OCI-M2 (cell line): ENCODE results near the gene CASK.
"Not testable (repeated sequence)": the region's sequence is repeated elsewhere in the genome, so short reads cannot be mapped to it uniquely, and the experiment has no call there.

Experiments used
- DNase-seq: peaks from one replicate; lab custom pipeline; 2025; ENCODE audit not compliant: unreplicated experiment; lab: John Stamatoyannopoulos, UW

CASK gene

DNA sequence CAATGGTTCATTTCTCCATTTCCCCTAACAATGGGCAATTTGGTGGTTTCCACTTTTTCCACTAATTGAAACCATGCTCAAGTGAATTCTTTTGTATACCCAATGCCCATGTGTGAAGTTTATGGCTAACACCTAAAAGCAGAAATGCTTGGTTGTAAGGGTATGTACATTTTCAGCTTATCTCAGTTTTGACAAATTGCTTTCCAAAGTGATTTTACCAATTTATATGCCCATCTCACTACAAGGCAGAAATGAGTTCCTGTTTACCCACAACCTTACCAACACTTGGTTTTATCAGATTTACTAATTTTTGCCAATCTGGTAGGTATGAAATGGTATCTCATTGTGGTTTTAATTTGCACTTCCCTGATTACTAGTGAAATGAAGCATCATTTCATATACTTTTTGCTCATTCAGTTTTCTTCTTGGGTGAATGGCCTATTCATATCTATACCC lies 219.8 kb downstream of the CASK start:
- DNase-seq: no peak

GRCh38 chrX:41695426-41695825 lies 227.9 kb downstream of the CASK start:
- no peak for DNase-seq

DNA sequence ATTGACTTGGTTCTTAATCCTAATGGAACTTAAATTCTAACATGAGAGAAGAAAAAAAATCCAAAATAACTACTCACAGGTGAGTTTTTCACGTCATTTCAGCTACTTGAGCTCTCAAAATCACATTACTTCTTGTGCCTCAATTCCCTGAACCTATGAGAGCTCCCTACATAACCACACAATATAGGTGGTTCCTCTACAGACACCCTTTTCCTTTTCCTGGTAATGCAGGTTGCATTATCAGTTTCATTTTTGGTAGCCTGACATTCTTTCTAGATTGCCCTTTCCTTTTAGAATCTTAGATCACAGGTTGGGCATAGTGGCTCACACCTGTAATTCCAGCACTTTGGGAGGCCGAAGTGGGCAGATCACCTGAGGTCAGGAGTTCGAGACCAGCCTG lies 230.3 kb downstream of the CASK start:
- no peak for DNase-seq

GRCh38 chrX:41692162-41692749 lies 231.1 kb downstream of the CASK start:
- DNase-seq: no peak

GRCh38 chrX:41689711-41690110 lies 233.6 kb downstream of the CASK start:
- DNase-seq: no peak

DNA sequence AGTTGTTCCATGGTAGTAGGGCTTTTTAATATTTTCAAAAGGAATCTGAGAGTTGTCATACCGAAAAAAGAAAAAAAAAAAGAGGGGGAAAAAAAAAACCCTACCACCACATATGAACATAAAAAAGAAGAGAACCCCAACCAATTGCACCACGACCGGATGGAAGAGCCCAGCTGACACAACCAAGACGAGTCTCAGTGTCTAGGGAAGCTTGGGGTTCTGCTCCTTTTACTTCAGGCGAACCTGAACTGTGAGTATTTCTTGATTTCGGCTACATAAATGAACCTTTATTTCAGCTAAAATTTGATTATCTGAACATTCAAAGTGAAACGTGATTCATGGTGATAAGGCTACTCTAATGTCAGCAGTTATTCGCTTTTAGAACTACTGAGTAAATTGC lies 234.5 kb downstream of the CASK start, which contains the start of gene GPR34:
Gene GPR34, plus strand, starts transcription at position 139 of the 400 bp plus-strand sequence. CDS start 6,661 bp downstream, outside the sequence.
- DNase-seq: no peak

- no peak for DNase-seq
Observed at GRCh38 chrX:41688156-41688555, 235.2 kb downstream of the CASK start.

GRCh38 chrX:41686788-41687187 lies 236.6 kb downstream of the CASK start:
- DNase-seq: no peak

- no peak for DNase-seq
Observed at GRCh38 chrX:41684940-41685339, 238.4 kb downstream of the CASK start.

DNA sequence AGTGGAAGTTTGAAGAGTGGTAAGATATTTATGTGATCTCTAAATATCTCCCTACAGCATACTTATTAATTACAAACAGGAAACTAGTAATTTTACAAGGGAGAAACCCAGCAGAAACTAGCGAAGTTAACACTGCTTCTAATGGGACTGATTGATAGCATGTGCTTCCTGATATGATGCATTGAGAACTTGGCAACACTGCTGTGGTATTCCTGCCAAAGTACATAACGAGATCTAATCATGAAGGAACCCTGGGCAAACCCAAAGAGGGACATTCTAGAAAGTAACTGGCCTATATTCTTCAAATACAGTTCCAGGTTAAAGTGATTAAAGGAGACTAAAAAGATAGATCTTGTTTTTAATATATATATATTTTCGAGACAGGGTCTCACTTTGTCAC lies 239.2 kb downstream of the CASK start:
- no peak for DNase-seq

- DNase-seq: no peak
Observed at GRCh38 chrX:41677183-41678060, 245.9 kb downstream of the CASK start.

- not testable (repeated sequence) for DNase-seq
Observed at GRCh38 chrX:41676361-41676760, 247.0 kb downstream of the CASK start.

DNA sequence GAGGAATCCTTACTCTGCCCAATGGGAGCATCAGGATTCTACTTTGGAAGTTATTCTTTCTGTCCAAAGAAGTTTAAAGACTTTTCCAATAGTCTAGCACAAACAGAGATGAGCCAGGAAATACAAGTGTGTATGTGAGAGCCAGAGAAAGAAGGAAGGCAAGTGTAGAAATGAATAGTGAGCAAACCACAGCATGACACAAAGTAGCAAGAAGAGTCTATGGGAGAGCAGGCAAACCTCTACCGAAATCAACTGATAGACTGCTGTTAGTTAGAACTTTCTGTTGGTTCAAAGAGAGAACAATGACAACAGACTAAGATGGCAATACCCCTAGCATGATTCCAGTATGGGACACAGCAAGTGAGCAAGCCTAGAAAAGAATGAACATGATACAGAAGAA lies 250.7 kb downstream of the CASK start:
- DNase-seq: no peak

GRCh38 chrX:41671082-41671481 lies 252.3 kb downstream of the CASK start:
- no peak for DNase-seq

GRCh38 chrX:41670112-41670511 lies 253.2 kb downstream of the CASK start:
- no peak for DNase-seq

DNA sequence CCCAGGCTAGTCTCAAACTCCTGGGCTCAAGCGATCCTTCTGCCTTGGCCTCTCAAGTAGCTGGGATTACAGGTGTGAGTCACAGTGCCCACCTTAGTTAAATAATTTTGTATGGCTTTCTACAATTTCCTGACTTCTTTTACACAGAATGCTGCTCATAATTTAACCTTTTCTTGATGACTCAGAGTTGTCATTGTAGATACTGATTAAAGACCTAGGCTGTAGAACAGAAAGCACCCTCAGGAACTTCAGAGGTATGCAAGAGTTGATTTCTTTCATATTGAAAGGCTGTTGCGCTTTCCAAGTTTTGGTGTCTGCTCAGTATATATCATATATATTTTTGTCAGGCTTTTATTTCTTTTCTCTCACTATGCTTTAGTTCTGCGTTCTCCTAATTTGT lies 255.7 kb downstream of the CASK start:
- no peak for DNase-seq

DNA sequence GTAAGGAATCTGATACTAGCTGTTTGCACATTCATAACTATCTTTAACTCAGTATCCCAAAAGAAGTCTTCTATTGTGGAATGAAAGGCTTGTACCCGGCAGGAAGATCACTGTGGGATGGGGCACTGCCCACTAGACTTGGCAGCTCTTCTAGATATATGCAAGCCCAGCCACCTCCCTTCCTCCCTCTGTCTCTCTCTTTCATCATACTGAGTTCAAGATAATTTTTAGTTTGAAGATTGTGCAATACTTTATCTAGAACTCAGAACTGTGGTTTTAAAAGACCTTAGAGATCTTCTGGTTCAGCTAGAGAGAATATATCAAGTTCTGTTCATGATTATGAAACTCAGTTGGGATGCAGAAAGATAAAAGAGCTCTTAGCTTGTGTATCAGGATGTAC lies 257.1 kb downstream of the CASK start:
- no peak for DNase-seq

DNA sequence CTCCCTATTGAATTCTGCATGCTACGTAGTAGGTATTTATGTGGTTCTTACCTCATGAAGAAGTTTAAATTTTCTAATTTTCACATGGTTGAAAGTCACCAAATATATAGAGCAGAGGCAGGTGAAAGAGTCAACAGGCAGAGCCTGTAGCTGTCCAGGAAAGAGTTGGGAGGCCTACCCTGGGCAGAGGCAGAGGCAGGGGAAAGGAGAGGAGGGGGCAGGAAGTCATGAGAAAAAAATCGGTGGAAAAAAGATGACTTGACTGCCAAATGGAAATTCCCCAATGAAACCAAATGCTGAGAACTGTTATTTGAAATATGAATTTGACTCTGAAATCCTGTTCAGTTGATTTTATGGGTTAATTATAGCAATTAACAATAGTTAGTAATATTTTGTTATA lies 257.7 kb downstream of the CASK start:
- no peak for DNase-seq

- no peak for DNase-seq
Observed at GRCh38 chrX:41664908-41665307, 258.4 kb downstream of the CASK start.

DNA sequence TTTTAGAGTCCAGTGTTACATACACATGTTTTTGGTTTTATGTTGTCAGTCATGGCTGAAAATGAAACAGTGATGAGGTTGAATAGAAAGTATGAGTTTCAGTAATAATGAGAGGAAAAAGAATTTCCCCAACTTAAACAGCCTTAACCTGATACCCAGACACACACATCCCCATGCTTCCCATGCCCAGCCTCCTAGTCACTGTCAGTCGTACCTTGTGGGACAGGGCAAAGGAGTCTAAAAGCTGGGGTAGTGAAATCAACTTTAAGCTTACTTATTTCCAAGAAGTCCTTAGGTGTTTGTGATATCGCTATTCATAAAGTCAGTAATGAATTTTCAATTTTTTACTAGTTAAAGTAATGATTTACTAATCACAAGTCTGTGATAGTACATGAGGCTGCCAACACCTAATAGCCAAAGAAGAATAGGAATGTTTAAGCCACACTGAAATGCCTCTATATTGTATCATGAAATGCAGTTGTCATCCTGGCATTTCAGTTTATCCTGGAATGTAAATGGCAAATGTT lies 258.9 kb downstream of the CASK start:
- no peak for DNase-seq

GRCh38 chrX:41661366-41662095 lies 261.8 kb downstream of the CASK start:
- DNase-seq: no peak
